Peyer's patch (tissue), 4 donors: ENCODE measurements around the gene H2BK1. TPM values are rescaled to one million over a fixed set of nuclear protein-coding genes. Genes with fewer than 3 reads are reported as not detected.

Experiments used
- DNase-seq, 3 donors: peaks; one replicate each; pipeline ENCODE4 v3.0.0-alpha.2; 2017 to 2019
- H3K27ac ChIP-seq, 4 donors: fragments of 200-600 bp; sonication (generic); one replicate each; pipeline ENCODE4 v1.5.1; 2016 to 2019
- H3K27me3 ChIP-seq, 2 donors: fragments of 200-600 bp; sonication (generic); one replicate each; pipeline ENCODE4 v1.5.1; 2019
- H3K36me3 ChIP-seq, 3 donors: fragments of 200-600 bp; sonication (generic); one replicate each; pipeline ENCODE4 v1.5.1; 2016 to 2019
- H3K4me1 ChIP-seq, 4 donors: fragments of 200-600 bp; sonication (generic); one replicate each; pipeline ENCODE4 v1.5.1; 2016 to 2019
- H3K4me3 ChIP-seq, 4 donors: fragments of 200-600 bp; sonication (generic); 1 replicate in 3 of 4; 2 replicates in 1 of 4; pipeline ENCODE4 v1.5.1; 2016 to 2019; ENCODE audit warnings: mild to moderate bottlenecking in 1 of 4
- H3K9me3 ChIP-seq, 4 donors: fragments of 200-600 bp; sonication (generic); one replicate each; pipeline ENCODE4 v1.5.1; 2016 to 2019; ENCODE audit warnings: mild to moderate bottlenecking in 1 of 4
- CTCF ChIP-seq, 6 experiments: fragments of 450-650 bp in 4 of 6; fragments of 200-600 bp in 2 of 6; sonication (generic) in 1 of 6; IDR thresholded peaks; one replicate each; pipeline ENCODE4 v1.5.1; 2017 to 2019; ENCODE audit warnings: antibody characterized with exemption in 6 of 6, mild to moderate bottlenecking in 3 of 6, moderate library complexity in 1 of 6
- POLR2A ChIP-seq, 2 donors: fragments of 450-650 bp; IDR thresholded peaks; one replicate each; pipeline ENCODE4 v1.5.1; 2017; ENCODE audit warnings: antibody characterized with exemption in 2 of 2, mild to moderate bottlenecking in 2 of 2, moderate library complexity in 2 of 2
- total RNA-seq, 4 donors: library from RNA; depleted of rRNA; stranded (reverse); fragments of >200 nt; gene quantifications; one replicate each; pipeline ENCODE4 v1.1.0, GENCODE V29; 2016

H2BK1 gene
- total RNA-seq, 4 donors from 2014 or later, result not detected

DNA sequence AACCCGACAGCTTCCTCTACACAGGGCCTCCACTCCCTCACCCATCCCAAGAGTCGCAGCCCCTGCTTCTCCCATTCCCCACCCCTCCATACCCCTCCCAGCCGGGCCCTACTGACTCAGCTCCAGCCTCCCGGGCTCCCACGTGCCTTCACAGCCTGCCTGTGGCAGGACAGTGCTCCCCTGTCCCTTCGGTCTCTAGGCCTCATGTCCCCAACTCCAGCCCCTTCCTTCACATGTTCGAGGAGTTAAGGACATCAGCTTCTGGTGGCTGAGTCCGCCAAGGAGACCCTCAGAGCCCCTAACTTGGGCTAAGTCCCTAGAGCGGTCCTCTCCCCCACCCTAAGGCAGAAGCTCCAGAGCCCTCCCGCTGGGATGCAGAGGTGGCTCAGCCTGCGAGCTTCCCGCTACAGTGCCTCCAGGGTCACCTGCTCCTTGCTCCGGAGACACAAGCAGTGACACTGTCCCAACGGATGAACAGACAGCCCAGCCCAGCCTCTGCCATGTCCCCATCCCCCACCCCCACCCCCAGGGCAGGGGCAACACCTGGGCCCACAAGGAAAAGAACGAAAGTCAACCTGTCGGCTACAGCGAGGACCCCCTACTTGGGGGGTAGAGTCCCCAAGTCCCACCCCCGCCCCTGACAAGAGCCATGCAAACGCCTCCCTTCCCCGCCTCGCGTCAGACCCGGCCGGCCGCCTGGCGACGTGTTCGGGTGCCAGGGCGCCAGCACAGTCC, 37.5 kb upstream of the H2BK1 start:
- H3K27me3 ChIP-seq, result no peaks in the 10 kb centered on the region
- TF ChIP-seq POLR2A (IDR thresholded peaks at IDR 0.05), result no peak
- no peak for TF ChIP-seq CTCF (IDR thresholded peaks at IDR 0.05)

GRCh38 chr7:151246851-151247580, 36.7 kb upstream of the H2BK1 start:
- peak overlapping the region in 1 of 4 donors; percentile 68 for H3K4me3 ChIP-seq
- peaks cover 0 to 5% (median 0%) of the 10 kb centered on the region in 4 donors for H3K9me3 ChIP-seq
- H3K27ac ChIP-seq, result peak overlapping the region in 3 of 4 donors; percentile 68 to 83 (median 69)
- TF ChIP-seq POLR2A (IDR thresholded peaks at IDR 0.05) (no peak), CTCF (IDR thresholded peaks at IDR 0.05) (no peak)
- H3K27me3 ChIP-seq, result no peaks in the 10 kb centered on the region
- peaks cover 0 to 77% (median 33%) of the 10 kb centered on the region in 4 donors for H3K4me1 ChIP-seq
- no peaks in the 10 kb centered on the region for H3K36me3 ChIP-seq
- DNase-seq, result peak in 1 of 3 donors; percentile 36

More for the DNA sequence above, 37.5 kb upstream of the H2BK1 start:
- DNase-seq, result peak in 1 of 3 donors; percentile 51
- peak overlapping the region; percentile 65 to 83 (median 68) for H3K27ac ChIP-seq
- H3K9me3 ChIP-seq, result peaks cover 0 to 5% (median 0%) of the 10 kb centered on the region in 4 donors
- H3K4me1 ChIP-seq, result peaks cover 0 to 77% (median 33%) of the 10 kb centered on the region in 4 donors
- peak overlapping the region; percentile 43 to 68 (median 61) for H3K4me3 ChIP-seq
- H3K36me3 ChIP-seq, result no peaks in the 10 kb centered on the region

- Histone ChIP-seq H3K36me3 (no peaks in the 10 kb centered on the region), H3K4me3 (peak overlapping the region in 3 of 4 donors; percentile 42 to 50 (median 46)), H3K27me3 (no peaks in the 10 kb centered on the region), H3K9me3 (peaks cover 0 to 5% (median 0%) of the 10 kb centered on the region in 4 donors), H3K4me1 (peaks cover 0 to 74% (median 31%) of the 10 kb centered on the region in 4 donors), H3K27ac (peak overlapping the region in 2 of 4 donors; percentile 42 to 69)
- DNase-seq, result peak in 1 of 3 donors; percentile 37
- TF ChIP-seq CTCF (IDR thresholded peaks at IDR 0.05) (no peak), POLR2A (IDR thresholded peaks at IDR 0.05) (no peak)
Observed at GRCh38 chr7:151246102-151246850, 36.0 kb upstream of the H2BK1 start.

DNA sequence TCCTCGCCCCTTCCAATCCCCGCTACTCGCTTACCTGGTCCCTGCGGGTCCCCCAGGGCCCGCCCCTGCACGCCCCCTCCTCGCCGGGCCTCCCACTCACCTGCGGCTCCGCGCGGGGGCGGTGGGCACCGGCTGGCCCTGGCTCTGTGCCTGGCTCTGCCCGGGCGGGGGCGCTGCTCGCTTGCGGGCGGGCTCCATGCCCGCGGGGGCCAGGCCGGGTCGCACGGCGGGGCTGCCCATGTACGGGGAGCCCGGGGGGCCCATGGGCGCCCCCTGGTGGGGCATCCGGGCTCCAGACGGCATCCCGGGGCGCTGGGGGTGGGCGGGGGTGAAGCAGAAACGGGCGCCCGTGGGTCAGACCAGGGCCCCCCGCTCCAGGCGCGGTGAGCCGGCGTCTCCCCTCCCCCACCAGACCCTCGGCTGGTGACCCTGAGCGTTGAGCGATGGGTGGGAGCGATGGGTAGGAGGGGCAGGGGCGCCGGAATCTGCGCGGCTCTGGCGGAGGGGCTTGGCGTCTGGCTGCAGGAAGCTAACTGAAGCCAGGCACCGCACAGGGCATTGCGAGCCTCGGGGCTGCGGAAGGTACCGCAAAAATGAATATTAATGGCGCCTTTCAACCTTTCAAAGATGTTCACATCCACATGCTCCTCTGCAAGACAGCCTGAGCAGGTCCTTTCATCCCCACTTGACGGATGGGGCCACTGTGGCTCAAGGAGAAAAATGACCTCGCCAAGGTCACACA, 35.2 kb upstream of the H2BK1 start:
- Histone ChIP-seq H3K9me3 (peaks cover 0 to 5% (median 0%) of the 10 kb centered on the region in 4 donors), H3K27ac (peak overlapping the region in 1 of 4 donors; percentile 42), H3K4me1 (peaks cover 0 to 67% (median 31%) of the 10 kb centered on the region in 4 donors), H3K27me3 (no peaks in the 10 kb centered on the region), H3K4me3 (peak overlapping the region; percentile 14 to 50 (median 44)), H3K36me3 (no peaks in the 10 kb centered on the region)
- no peak for TF ChIP-seq POLR2A (IDR thresholded peaks at IDR 0.05)
- peak in 5 of 6 experiments; percentile 36 to 82 (median 49) for TF ChIP-seq CTCF (IDR thresholded peaks at IDR 0.05)
- peak; percentile 56 to 71 (median 61) for DNase-seq
